ENCODE data around the gene ZNF610.

GRCh38 chr19:52322429-52322828, 13.6 kb upstream of the ZNF610 start:
- no peak for TF ChIP-seq EZH2 (IDR thresholded peaks at IDR 0.05; ENCODE audit: borderline replicate concordance, insufficient read depth, low read depth, low read length, poor library complexity, severe bottlenecking)
- TF ChIP-seq, protein P1, sequence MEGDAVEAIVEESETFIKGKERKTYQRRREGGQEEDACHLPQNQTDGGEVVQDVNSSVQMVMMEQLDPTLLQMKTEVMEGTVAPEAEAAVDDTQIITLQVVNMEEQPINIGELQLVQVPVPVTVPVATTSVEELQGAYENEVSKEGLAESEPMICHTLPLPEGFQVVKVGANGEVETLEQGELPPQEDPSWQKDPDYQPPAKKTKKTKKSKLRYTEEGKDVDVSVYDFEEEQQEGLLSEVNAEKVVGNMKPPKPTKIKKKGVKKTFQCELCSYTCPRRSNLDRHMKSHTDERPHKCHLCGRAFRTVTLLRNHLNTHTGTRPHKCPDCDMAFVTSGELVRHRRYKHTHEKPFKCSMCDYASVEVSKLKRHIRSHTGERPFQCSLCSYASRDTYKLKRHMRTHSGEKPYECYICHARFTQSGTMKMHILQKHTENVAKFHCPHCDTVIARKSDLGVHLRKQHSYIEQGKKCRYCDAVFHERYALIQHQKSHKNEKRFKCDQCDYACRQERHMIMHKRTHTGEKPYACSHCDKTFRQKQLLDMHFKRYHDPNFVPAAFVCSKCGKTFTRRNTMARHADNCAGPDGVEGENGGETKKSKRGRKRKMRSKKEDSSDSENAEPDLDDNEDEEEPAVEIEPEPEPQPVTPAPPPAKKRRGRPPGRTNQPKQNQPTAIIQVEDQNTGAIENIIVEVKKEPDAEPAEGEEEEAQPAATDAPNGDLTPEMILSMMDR (IDR thresholded peaks at IDR 0.05), result no peak
